ENCODE results near the gene COP1. TPM values are rescaled to one million over a fixed set of nuclear protein-coding genes. Genes with fewer than 3 reads are reported as not detected.

COP1 gene
- total and polyA plus RNA-seq, 2 of the 8 experiments (the other 6 are each of a cell fraction or from before 2014, with no cell fraction given): 26.2 to 44.9 TPM

DNA sequence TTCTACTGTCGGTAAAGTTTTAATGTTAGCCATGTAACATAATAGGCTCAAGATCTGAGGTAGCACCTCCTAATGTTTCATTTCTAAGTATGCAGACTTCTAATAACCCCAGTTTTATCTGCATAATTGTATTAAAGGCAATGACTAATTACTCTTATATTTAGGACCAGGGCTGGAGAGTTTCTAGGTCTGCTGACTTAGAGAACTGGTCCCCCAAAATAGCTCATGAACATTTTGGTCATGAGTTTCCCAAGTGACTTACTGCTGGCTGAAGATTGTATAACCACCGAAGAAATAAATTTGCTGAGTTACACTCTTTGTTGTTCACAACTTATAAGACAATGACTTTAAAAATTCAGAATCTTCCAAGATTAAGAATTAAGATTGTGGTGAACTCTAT is 265.9 kb downstream of the COP1 start (continued):
- TF ChIP-seq CHD7 (IDR thresholded peaks at IDR 0.05; ENCODE audit: insufficient replicate concordance, low read length) (no peak), RBBP5 (IDR thresholded peaks at IDR 0.05; ENCODE audit: borderline replicate concordance, low read depth, low read length) (no peak), JUND (IDR thresholded peaks at IDR 0.05; ENCODE audit: low read length) (no peak), CBX8 (IDR thresholded peaks at IDR 0.05; ENCODE audit: borderline replicate concordance, low read depth, low read length) (no peak), CHD2 (IDR thresholded peaks at IDR 0.05; ENCODE audit: low read length) (no peak), EGR1 (IDR thresholded peaks at IDR 0.05; ENCODE audit: borderline replicate concordance, low read depth, low read length) (no peak), SIN3A (conservative IDR thresholded peaks at IDR 0.05 in 1 of 2, IDR thresholded peaks at IDR 0.05 in 1 of 2; ENCODE audit: low read depth in 1 of 2, low read length in 2 of 2) (no peak), YY1 (IDR thresholded peaks at IDR 0.05; ENCODE audit: low read depth, low read length) (no peak), SP1 (IDR thresholded peaks at IDR 0.05; ENCODE audit: low read depth, low read length) (no peak), SIRT6 (IDR thresholded peaks at IDR 0.05; ENCODE audit: low read length) (no peak), JUN (IDR thresholded peaks at IDR 0.05; ENCODE audit: low read depth, low read length) (no peak)
